IMR-90 (cell line): ENCODE results near the gene MUC5AC. TPM values are rescaled to one million over a fixed set of nuclear protein-coding genes. Genes with fewer than 3 reads are reported as not detected.

Source experiments
- ATAC-seq: fragments of 200-7000 bp; cut with Tn5 transposase; 2 replicates; pipeline ENCODE4 v1.9.1; 2020; ENCODE audit warnings: low read depth, mild to moderate bottlenecking, moderate library complexity
- BruUV-seq: library from RNA; stranded (reverse); fragments of 400-500 nt; replicated peaks from 2 replicates; lab custom pipeline; 2021; lab: Mats Ljungman, UMichigan
- CTCF ChIA-PET: fragments of 300-600 bp; formaldehyde crosslinking; extraction: SDS; loops from one replicate; lab custom pipeline; 2021; ENCODE audit warnings: antibody characterized with exemption; lab: Yijun Ruan, JAX
- POLR2A ChIA-PET: fragments of 300-600 bp; sonication (Branson Sonifier 250); formaldehyde crosslinking; loops from one replicate; lab custom pipeline; 2022; ENCODE audit warnings: antibody characterized with exemption; ENCODE audit not compliant: unreplicated experiment; lab: Charles Lee
- DNase-seq: peaks from one replicate; pipeline ENCODE4 v3.0.0; 2013
- H2AFZ ChIP-seq: replicated peaks from 2 replicates; pipeline ENCODE3; 2013; ENCODE audit warnings: low read length, mild to moderate bottlenecking; ENCODE audit not compliant: poor library complexity
- H2AK5ac ChIP-seq: 2 replicates; pipeline ENCODE4 v1.6.1; 2013; ENCODE audit warnings: low read depth, low read length, inconsistent platforms
- H2AK9ac ChIP-seq: replicated peaks from 2 replicates; pipeline ENCODE3; 2013; ENCODE audit warnings: mild to moderate bottlenecking, low read depth, low read length, moderate library complexity; ENCODE audit not compliant: poor library complexity
- H2BK120ac ChIP-seq: 2 replicates; pipeline ENCODE4 v1.6.1; 2013; ENCODE audit warnings: low read depth, low read length, inconsistent platforms
- H2BK15ac ChIP-seq: 3 replicates; pipeline ENCODE4 v1.6.1; 2013; ENCODE audit warnings: low read depth, low read length, inconsistent platforms
- H2BK20ac ChIP-seq: 2 replicates; pipeline ENCODE4 v1.6.1; 2013; ENCODE audit warnings: low read depth, mild to moderate bottlenecking, inconsistent platforms, low read length, moderate library complexity
- H2BK5ac ChIP-seq: 2 replicates; pipeline ENCODE4 v1.6.1; 2013; ENCODE audit warnings: mild to moderate bottlenecking, low read depth, low read length, inconsistent platforms; ENCODE audit not compliant: poor library complexity, severe bottlenecking
- H3K14ac ChIP-seq: replicated peaks from 2 replicates; pipeline ENCODE4 v1.6.1; 2013; ENCODE audit warnings: low read depth, low read length, inconsistent platforms
- H3K18ac ChIP-seq: 2 replicates; pipeline ENCODE4 v1.6.1; 2013; ENCODE audit warnings: low read depth, low read length, control low read depth
- H3K23ac ChIP-seq: 2 replicates; pipeline ENCODE4 v1.6.1; 2013; ENCODE audit warnings: low read depth, low read length, inconsistent platforms
- H3K27ac ChIP-seq: 2 replicates; pipeline ENCODE4 v1.5.1; 2013; ENCODE audit warnings: mild to moderate bottlenecking, control low read depth, low read length; ENCODE audit not compliant: insufficient read depth
- H3K27me3 ChIP-seq: 2 replicates; pipeline ENCODE4 v1.6.1; 2013; ENCODE audit warnings: low read length; ENCODE audit not compliant: control insufficient read depth, insufficient read depth
- H3K36me3 ChIP-seq: 2 replicates; pipeline ENCODE4 v1.6.1; 2013; ENCODE audit warnings: low read length, mixed read lengths; ENCODE audit not compliant: control insufficient read depth, insufficient read depth
- H3K4ac ChIP-seq: 2 replicates; pipeline ENCODE4 v1.6.1; 2013; ENCODE audit warnings: low read depth, low read length, inconsistent platforms
- H3K4me1 ChIP-seq: 2 replicates; pipeline ENCODE4 v1.6.1; 2013; ENCODE audit warnings: low read length, mixed read lengths; ENCODE audit not compliant: control insufficient read depth, insufficient read depth
- H3K4me2 ChIP-seq: 2 replicates; pipeline ENCODE4 v1.6.1; 2013; ENCODE audit warnings: low read depth, mild to moderate bottlenecking, control low read depth, low read length, moderate library complexity
- H3K4me3 ChIP-seq: 2 replicates; pipeline ENCODE4 v1.5.1; 2013; ENCODE audit warnings: low read depth, mild to moderate bottlenecking, control low read depth, low read length, moderate library complexity; ENCODE audit not compliant: insufficient read depth
- H3K56ac ChIP-seq: 2 replicates; pipeline ENCODE4 v1.6.1; 2013; ENCODE audit warnings: low read length, inconsistent platforms; ENCODE audit not compliant: insufficient read depth; ENCODE audit errors: extremely low read depth
- H3K79me1 ChIP-seq, 2 experiments: 2 replicates each; pipeline ENCODE4 v1.6.1; 2013; ENCODE audit warnings: low read length in 2 of 2, inconsistent platforms in 1 of 2, low read depth in 1 of 2
- H3K9ac ChIP-seq: 2 replicates; pipeline ENCODE4 v1.6.1; 2013; ENCODE audit warnings: low read depth, low read length, control low read depth
- H3K9me1 ChIP-seq: 2 replicates; pipeline ENCODE4 v1.6.1; 2013; ENCODE audit warnings: low read length, inconsistent platforms; ENCODE audit not compliant: insufficient read depth
- H3K9me3 ChIP-seq: 2 replicates; pipeline ENCODE4 v1.6.1; 2013; ENCODE audit warnings: low read length; ENCODE audit not compliant: control insufficient read depth, insufficient read depth
- H4K20me1 ChIP-seq: 2 replicates; pipeline ENCODE4 v1.6.1; 2013; ENCODE audit warnings: low read length, inconsistent platforms; ENCODE audit not compliant: insufficient read depth
- H4K5ac ChIP-seq: 2 replicates; pipeline ENCODE4 v1.6.1; 2013; ENCODE audit warnings: mild to moderate bottlenecking, low read depth, low read length, control low read depth
- H4K8ac ChIP-seq, 2 experiments: 2 replicates each; pipeline ENCODE4 v1.6.1; 2013; ENCODE audit warnings: low read depth in 2 of 2, low read length in 2 of 2, control low read depth in 1 of 2, inconsistent platforms in 1 of 2
- H4K91ac ChIP-seq: 2 replicates; pipeline ENCODE4 v1.6.1; 2013; ENCODE audit warnings: low read depth, low read length, inconsistent platforms; ENCODE audit not compliant: insufficient read depth
- BHLHE40 ChIP-seq: fragments of 150-350 bp; IDR thresholded peaks from 2 replicates; pipeline ENCODE4 v1.6.1; 2016; ENCODE audit warnings: mild to moderate bottlenecking, low read depth, low read length
- MAFK ChIP-seq: IDR thresholded peaks from 2 replicates; pipeline ENCODE4 v1.6.1; 2012; ENCODE audit warnings: low read depth, low read length, improper control_type of control experiment
- RAD21 ChIP-seq: IDR thresholded peaks from 2 replicates; pipeline ENCODE4 v1.6.1; 2012; ENCODE audit warnings: low read length, improper control_type of control experiment
- WGBS, 2 experiments: methylation state at CpG; one replicate each; pipeline versions ENCODE4 v1.1.5 to v1.1.7; 2013; ENCODE audit warnings: missing lambda C conversion rate in 2 of 2; ENCODE audit not compliant: insufficient read length in 1 of 2; ENCODE audit errors: extremely low coverage in 2 of 2; 5-methylcytosine and 5-hydroxymethylcytosine counted together
- dilution Hi-C: fragments of 300-500 bp; cut with HindIII; formaldehyde crosslinking; loops from one replicate; pipeline ENCODE4 v1.14.3; 2018; ENCODE audit warnings: low sequenced_read_pairs; ENCODE audit not compliant: unreplicated experiment
- in situ Hi-C: fragments of 300-500 bp; cut with MboI; formaldehyde crosslinking; loops from 3 replicates; pipeline ENCODE4 v1.14.3; 2019; ENCODE audit warnings: low sequenced_read_pairs, inconsistent platforms, mixed read lengths
- intact Hi-C: fragments of 100-400 bp; cut with micrococcal nuclease; formaldehyde crosslinking; loops from 2 replicates; pipeline ENCODE4 v1.10.0; 2022
- polyA plus RNA-seq, 3 experiments: library from polyadenylated mRNA; depleted of rRNA; stranded (reverse); fragments of >200 nt; gene quantifications; 2 replicates each; pipeline ENCODE4 v1.2.3, GENCODE V29; 2012; ENCODE audit warnings: low replicate concordance in 1 of 3
- total RNA-seq: library from RNA; depleted of rRNA; stranded (reverse); fragments of >200 nt; gene quantifications from 2 replicates; pipeline ENCODE4 v1.2.3, GENCODE V29; 2012

The MUC5AC gene
- total and polyA plus RNA-seq, 2 of the 4 experiments (the other 2 are of a cell fraction): 0.02 TPM; not detected in 1

DNA sequence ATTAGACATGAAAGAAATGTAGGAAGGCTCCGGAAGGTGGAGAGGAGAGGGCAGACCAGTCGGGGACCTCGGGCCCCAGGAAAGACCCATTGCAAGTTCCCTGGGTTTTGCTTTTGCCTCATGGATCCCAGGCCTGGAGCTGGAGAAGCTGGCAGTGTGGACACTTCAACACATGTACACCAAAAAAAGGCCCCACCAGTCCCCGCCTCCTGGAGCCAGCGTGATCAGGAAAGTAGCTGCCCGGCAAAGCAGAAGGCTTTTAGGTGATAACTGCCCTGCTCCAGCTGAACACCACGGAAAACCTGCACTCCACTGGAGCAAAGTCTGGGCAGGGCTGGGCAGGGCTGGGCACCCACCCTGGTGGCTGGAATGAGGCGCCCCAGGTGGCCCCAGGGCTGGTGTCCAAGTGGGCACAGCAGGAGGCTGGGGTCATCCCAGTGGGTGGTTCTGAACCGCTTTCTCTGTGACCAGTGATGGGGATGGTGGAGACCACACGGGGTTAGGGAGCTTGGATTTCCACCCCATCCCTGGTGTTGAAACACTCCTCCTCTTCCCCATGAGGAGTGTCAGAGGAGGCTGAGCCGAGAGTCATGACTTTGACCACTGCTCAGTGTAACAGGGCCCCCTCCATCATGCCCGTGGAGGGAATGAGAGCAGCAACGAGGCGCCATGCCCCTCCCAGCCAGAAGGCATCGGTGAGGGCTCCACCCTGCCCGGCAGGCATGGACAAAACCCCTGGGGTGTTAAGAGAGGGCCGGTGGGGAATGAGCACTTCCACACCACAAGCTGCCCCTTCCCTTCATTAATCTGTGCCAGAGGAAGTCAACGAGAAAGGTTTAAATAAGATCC lies 16.9 kb upstream of the MUC5AC start (continued):
- TF ChIP-seq MAFK: no peak

DNA sequence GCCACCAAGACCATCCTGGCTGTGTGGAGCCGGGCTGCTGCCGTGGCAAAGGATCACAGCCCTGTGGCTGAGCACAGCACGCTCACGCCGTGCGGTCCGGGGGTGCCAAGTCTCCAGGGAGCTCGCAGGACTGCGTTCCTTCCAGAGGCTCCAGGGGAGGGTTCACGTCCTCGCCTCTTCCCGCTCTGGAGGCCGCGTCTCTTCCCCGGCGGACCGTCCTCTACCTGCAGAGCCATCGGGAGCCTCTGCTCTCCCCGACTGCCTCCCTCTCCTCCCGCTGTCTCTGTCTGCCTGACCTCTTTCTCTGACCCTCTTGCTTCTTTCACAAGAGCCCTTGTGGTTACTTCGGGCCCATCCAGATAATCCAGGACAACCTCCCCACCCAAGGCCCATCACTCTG lies 11.4 kb upstream of the MUC5AC start:
- Histone ChIP-seq H4K5ac (no peak overlapping the region), H3K9ac (no peak overlapping the region), H3K27ac (no peak overlapping the region), H2BK120ac (no peak overlapping the region), H3K4me2 (no peak overlapping the region), H3K4ac (no peak overlapping the region), H2BK20ac (no peak overlapping the region), H4K8ac (no peak overlapping the region), H3K4me1 (peaks cover 10% of the 10 kb centered on the region), H4K91ac (no peak overlapping the region), H3K56ac (no peak overlapping the region), H2BK15ac (no peak overlapping the region), H3K79me1 (no peaks in the 10 kb centered on the region), H3K23ac (no peak overlapping the region), H3K4me3 (no peak overlapping the region), H3K18ac (no peak overlapping the region), H3K27me3 (no peaks in the 10 kb centered on the region), H3K9me3 (peaks cover 13% of the 10 kb centered on the region), H2AFZ (no peak overlapping the region), H4K20me1 (no peaks in the 10 kb centered on the region; the same call in 1 of the 2 replicates), H2AK9ac (no peak overlapping the region), H3K9me1 (peaks cover 10% of the 10 kb centered on the region), H3K14ac (no peak overlapping the region), H2BK5ac (no peak overlapping the region), H3K36me3 (no peaks in the 10 kb centered on the region), H2AK5ac (no peak overlapping the region)
- intact Hi-C loops: no loop called here
- BruUV-seq: no TSS peak
- dilution Hi-C loops: no loop called here
- TF ChIP-seq BHLHE40 (no peak), RAD21 (no peak)
- no peak for ATAC-seq
- in situ Hi-C loops: no loop called here
- CTCF ChIA-PET: no interaction called here
- WGBS, 2 experiments: 85% methylated on average over 12 of the region's 21 CpGs; no CpG with 5 or more reads in 1 of the 2 experiments
- POLR2A ChIA-PET: no interaction called here
- DNase-seq: no peak
